ENCODE data around the gene HHIPL1.
"Not testable (repeated sequence)": the region's sequence is repeated elsewhere in the genome, so short reads cannot be mapped to it uniquely, and the experiment has no call there.

DNA sequence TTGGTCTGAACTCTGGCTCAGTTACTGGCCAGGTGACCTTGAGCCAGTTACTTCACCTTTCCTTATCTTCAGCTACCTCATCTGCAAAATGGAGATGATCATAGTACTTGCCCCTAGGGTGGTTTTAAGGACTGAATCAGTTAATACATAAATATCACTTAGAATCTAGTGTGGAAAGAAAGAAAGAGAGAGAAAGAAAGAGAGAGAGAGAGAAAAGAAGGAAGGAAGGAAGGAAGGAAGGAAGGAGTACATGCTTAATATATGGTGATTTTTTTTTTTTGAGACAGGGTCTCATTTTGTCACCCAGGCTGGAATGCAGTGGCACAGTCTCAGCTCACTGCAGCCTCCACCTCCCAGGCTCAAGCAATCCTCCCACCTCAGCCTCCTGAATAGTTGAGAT is 16.3 kb downstream of the HHIPL1 start:
- TF ChIP-seq, protein P1, sequence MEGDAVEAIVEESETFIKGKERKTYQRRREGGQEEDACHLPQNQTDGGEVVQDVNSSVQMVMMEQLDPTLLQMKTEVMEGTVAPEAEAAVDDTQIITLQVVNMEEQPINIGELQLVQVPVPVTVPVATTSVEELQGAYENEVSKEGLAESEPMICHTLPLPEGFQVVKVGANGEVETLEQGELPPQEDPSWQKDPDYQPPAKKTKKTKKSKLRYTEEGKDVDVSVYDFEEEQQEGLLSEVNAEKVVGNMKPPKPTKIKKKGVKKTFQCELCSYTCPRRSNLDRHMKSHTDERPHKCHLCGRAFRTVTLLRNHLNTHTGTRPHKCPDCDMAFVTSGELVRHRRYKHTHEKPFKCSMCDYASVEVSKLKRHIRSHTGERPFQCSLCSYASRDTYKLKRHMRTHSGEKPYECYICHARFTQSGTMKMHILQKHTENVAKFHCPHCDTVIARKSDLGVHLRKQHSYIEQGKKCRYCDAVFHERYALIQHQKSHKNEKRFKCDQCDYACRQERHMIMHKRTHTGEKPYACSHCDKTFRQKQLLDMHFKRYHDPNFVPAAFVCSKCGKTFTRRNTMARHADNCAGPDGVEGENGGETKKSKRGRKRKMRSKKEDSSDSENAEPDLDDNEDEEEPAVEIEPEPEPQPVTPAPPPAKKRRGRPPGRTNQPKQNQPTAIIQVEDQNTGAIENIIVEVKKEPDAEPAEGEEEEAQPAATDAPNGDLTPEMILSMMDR (IDR thresholded peaks at IDR 0.05), result not testable (repeated sequence)
- not testable (repeated sequence) for TF ChIP-seq POLR2A (IDR thresholded peaks at IDR 0.05)
